HG03378 (cell line): ENCODE data around the gene TCEA3.

ENCODE experiments used
- ATAC-seq: cut with Tn5 transposase; IDR thresholded peaks from one replicate; pipeline ENCODE4 v1.9.1; 2021; ENCODE audit warnings: mild to moderate bottlenecking, moderate library complexity; ENCODE audit not compliant: unreplicated experiment

Gene TCEA3

DNA sequence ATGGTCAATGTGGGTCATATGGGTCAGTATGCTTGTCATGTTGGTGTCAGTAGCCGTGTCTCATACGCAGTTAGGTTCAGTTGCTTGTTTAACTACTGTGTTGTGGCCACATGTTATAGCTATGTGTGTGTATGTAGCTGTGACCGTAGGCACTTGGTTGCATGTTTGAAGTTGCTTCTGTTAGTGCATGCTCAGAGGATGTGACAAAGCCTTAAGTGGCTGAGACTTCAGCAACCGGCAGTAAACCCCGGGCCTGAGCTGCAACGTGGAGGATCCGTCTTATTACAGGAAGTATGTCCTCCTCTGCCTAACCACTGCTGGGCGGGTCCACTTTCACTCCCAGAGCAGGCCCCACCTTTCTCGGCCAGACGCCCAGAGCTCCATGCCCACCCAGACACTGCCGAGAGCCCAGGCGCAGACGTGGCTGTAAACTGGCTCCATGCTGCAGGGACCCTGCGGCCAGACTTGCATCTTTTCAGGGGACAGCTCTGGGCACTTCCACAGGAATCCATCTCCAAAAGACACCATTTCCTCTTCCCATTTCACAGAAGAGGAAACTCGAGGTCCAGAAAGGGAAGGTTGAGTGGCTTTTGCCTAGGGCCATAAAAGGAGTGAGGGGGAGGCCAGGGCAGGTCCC lies 2.2 kb downstream of the TCEA3 start:
- ATAC-seq = no peak

GRCh38 chr1:23421753-23422240 lies 2.8 kb downstream of the TCEA3 start:
- ATAC-seq = no peak

GRCh38 chr1:23421343-23421742 lies 3.2 kb downstream of the TCEA3 start:
- ATAC-seq = no peak

DNA sequence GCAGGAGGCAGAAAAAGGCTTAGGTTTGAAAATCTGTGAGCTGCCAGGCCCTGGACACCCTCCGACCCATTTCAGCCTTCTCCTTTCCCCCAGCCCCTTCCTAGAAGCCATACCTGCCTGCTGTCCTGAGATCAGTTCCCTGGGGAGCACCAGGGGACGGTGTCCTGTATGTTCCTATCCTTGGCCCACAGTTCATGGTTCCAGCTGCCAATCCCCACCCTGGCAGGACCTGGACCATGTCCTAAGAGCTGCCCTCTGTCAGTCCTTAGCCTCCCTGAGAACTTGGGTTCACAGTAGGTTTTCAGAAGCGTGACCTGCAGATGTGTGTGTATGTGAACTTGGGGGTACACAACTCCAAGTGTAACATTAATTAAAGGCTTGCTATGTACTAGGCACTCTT lies 3.8 kb downstream of the TCEA3 start:
- no peak for ATAC-seq

- ATAC-seq = no peak
Observed at GRCh38 chr1:23419180-23419579, 5.4 kb downstream of the TCEA3 start.

DNA sequence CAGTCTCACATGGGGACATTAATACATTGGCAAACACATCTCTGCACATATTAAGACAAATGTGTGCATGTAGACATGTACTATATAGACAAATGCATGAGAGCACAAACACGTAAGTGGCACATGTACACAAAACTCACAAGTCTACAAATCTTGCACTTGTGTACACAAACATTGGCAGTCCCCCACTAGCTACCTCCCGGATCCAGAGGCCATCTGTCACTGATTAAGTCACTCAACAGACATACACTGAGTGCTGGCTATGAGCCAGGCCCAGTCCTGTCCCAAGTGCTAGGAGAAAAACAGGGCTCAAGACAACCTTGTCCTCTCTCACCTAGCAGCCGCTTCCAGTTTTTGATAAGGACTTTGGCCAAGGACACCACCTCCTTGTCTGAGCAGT lies 7.0 kb downstream of the TCEA3 start:
- ATAC-seq = no peak

GRCh38 chr1:23416964-23417363 lies 7.6 kb downstream of the TCEA3 start:
- ATAC-seq = no peak

- ATAC-seq = no peak
Observed at GRCh38 chr1:23408797-23409290, 15.7 kb downstream of the TCEA3 start.

DNA sequence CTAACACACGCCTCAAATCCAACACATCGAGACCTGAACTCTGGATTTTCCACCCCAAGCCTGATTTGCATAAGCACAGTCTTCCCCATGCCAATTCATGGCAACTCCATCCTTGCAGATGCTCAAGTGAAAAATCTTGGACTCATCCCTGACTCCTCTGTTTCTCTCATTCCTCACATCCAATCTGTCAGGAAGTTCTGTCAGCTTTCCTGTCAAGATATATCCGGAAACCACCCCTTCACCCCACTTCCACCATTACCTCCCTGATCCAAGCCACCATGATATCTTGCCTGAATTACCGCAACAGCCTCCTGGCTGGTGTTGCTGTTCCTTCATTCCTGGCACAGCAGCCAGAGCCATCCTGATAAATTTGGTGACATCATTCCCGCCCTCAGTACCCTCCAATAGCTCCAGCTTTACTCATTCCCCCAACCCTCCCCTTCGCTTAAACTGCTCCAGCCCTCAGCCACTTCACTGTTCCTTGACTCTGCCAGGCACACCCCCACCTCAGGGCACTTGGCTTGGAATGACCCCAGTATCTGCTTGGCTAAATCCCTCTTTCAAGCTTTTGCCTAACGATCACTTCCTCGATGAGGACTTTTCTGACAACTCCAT lies 17.4 kb downstream of the TCEA3 start:
- no peak for ATAC-seq

DNA sequence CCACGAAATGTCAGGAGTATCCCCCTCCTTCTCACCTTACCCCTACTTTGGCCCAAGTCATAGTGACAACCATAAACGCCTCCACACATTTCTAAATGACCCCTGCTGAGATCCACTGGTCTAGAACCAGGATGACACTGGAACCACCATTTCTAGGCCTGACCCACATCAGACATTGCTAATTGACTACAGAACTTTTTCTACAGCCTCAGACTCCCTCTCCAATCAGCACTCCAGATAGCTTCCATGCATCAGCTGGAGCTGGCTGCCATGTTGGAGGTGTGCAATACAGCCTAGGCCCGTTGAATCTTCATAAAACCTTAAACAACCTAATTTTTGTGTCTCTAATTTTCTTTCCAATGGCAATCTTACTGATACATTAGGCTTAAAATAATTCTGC lies 18.6 kb downstream of the TCEA3 start:
- ATAC-seq = no peak

DNA sequence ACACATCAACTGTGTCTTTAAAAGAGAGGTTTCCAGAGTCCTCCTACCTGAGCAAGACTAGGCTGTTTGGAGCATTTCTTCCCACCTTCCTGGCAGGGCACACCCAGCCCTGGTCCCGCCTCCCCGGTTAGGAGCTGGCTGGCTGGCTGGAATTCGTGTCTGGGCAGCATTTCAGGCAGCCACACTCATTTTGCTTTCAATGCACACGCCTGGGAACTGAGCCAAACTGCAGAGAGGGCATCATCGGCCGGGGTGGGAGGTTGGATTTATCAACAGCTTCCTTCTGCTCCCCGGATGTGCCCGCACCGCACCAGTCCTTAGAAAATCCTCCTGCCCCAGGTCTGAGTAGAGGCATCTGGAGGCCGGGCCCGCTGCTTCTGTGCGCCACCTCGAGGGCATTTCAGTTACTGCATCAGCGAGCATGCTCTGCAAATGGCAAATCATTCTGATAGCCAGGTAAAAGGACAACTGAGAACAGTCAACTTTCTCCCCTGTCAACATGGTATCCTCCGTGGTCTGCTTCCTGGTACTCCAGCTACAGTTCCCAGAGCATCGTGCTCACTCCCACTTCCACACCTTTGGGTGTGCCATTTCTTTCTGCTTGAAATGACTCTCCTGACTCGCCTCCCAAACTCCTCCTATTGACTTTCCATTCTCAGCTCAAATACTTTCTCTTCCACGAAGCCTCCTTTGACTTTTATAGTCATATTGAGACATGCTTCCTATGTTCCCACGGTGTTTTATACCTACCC lies 20.6 kb downstream of the TCEA3 start:
- no peak for ATAC-seq

DNA sequence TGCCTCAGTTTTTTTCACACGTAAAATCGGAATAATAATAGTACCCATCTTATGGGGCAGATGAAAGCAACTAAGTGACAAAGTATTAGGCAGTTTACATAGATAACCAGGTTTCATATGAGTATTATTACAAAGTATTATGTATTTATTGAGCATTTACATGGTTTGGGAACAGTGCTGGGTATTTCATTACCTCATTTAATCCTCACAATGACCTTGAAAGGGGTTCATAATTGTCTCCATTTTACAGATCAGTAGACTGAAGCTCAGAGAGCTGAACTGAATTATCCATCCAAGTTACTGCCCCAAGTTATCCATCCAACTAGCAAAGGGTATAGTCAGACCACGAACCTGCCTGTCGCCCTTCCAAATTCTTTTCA lies 21.2 kb downstream of the TCEA3 start:
- ATAC-seq = no peak

DNA sequence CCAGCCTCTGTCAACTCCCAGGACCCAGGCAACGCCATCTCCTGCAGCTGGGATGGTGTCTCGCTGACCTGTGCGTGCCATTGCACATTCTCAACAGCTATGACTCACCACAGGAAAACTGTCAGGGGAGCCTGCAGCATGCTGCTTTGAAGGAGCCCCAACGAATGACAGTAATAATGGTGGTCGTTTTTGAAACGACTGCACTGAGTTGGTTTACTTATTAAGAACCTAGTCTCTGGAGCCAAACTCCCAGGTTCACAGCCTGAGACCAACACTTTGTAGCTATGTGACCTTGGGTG lies 21.6 kb downstream of the TCEA3 start:
- no peak for ATAC-seq

GRCh38 chr1:23402286-23403037 lies 22.1 kb downstream of the TCEA3 start:
- ATAC-seq = no peak

DNA sequence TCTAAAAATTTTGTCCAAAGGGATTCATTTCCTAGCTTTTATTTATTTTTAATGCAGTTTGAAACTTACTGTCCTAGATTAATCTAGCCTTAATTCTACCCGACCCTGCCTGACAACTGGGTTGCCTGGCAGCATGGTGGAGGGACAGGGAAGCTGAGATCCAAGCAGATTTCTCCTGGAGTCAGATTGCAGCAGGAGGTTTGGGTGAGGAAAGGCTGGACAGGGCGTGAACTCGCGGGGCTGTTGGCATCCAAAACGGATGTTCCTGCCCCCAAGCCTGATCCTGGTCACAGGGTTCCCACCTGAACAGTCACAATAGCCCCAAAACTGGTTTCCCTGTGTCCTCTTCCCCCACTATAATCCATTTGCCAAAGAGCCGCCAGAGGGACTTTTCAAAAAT lies 23.2 kb downstream of the TCEA3 start:
- ATAC-seq = no peak

- ATAC-seq = no peak
Observed at GRCh38 chr1:23400324-23401114, 24.0 kb downstream of the TCEA3 start.

DNA sequence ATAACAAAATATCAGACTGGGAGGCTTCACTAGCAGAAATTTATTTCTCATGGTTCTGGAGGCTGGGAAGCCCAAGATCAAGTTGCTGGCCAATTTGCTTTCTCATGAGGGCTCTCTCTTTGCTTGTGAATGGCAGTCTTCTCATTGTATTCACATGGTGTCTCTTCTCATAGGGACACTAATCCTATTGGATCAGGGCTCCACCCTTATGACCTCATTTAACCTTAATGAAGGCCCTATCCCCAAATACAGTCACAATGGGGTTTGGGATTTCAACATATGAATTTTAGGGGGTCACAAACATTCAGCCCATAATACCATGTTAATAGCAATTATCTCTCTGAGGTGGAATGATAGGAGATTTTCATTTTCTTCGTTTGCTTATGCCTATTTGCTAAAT lies 25.3 kb downstream of the TCEA3 start:
- no peak for ATAC-seq

GRCh38 chr1:23397908-23398307 lies 26.6 kb downstream of the TCEA3 start:
- no peak for ATAC-seq

DNA sequence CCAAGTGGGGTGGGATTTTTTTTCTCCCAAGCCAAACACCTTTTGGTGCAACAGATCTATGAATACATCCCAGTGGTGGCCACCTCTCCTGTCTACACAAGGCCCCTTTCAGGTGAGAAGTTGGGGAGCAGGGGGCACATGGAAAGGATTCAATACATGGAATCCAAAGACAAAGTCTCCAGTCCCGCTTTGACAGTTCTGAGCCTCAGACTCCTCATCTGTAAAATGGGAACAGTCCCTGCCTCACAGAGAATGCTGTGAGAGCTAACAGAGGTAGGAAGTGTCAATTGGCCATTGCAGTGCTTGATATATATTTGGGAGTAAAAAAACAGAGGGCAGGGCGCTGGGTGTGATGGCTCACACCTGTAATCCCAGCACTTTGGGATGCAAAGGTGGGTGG lies 28.2 kb downstream of the TCEA3 start:
- ATAC-seq = no peak

DNA sequence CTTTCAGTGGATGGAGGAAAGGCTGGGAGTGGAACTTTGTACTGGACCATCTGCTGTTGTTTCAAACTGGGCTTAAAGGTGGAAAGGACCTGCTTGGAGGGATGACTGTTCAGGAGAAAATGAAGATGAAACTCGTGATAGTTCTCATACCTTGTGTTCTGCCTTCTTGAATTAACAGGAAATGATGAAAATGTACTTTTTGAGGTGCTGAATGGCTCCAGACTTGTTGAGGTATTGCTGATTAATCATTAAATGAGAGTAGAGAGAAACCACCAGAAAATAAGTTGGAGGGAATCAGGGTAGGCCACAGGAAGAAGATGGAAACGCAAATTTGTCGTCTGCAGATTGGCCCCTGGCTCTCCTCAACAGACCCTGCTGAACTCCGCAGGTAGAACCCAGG lies 28.7 kb downstream of the TCEA3 start:
- ATAC-seq = no peak
